ENCODE results near the gene SINHCAF.

DNA sequence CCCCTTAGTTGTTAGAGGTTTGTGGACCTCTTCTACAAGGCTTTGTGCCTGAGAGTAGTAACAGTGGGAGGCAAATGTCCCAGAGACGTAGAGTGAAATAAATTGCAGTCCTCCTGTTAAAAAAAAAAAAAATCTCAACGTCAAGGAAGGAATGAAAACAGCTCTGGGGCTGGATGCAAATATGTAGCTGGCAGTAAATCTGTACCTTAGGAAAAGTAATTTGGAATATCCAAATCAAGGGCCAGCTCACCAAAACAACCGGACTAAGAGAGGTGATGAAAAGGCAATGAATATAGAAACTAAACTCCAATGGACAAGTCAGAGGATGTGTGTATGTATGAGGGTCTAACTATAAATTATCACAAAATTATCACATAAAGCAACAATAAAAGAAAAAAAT is 27.0 kb downstream of the SINHCAF start:
- no peak for TF ChIP-seq POLR2A (IDR thresholded peaks at IDR 0.05)
- TF ChIP-seq, protein P1, sequence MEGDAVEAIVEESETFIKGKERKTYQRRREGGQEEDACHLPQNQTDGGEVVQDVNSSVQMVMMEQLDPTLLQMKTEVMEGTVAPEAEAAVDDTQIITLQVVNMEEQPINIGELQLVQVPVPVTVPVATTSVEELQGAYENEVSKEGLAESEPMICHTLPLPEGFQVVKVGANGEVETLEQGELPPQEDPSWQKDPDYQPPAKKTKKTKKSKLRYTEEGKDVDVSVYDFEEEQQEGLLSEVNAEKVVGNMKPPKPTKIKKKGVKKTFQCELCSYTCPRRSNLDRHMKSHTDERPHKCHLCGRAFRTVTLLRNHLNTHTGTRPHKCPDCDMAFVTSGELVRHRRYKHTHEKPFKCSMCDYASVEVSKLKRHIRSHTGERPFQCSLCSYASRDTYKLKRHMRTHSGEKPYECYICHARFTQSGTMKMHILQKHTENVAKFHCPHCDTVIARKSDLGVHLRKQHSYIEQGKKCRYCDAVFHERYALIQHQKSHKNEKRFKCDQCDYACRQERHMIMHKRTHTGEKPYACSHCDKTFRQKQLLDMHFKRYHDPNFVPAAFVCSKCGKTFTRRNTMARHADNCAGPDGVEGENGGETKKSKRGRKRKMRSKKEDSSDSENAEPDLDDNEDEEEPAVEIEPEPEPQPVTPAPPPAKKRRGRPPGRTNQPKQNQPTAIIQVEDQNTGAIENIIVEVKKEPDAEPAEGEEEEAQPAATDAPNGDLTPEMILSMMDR (IDR thresholded peaks at IDR 0.05), result no peak
